IMR-90 (cell line): ENCODE data around the gene YJEFN3. TPM values are rescaled to one million over a fixed set of nuclear protein-coding genes. Genes with fewer than 3 reads are reported as not detected.

Source experiments
- ATAC-seq: fragments of 200-7000 bp; cut with Tn5 transposase; 2 replicates; pipeline ENCODE4 v1.9.1; 2020; ENCODE audit warnings: low read depth, mild to moderate bottlenecking, moderate library complexity
- BruUV-seq: library from RNA; stranded (reverse); fragments of 400-500 nt; replicated peaks from 2 replicates; lab custom pipeline; 2021; lab: Mats Ljungman, UMichigan
- CTCF ChIA-PET: fragments of 300-600 bp; formaldehyde crosslinking; extraction: SDS; loops from one replicate; lab custom pipeline; 2021; ENCODE audit warnings: antibody characterized with exemption; lab: Yijun Ruan, JAX
- POLR2A ChIA-PET: fragments of 300-600 bp; sonication (Branson Sonifier 250); formaldehyde crosslinking; loops from one replicate; lab custom pipeline; 2022; ENCODE audit warnings: antibody characterized with exemption; ENCODE audit not compliant: unreplicated experiment; lab: Charles Lee
- DNase-seq: peaks from one replicate; pipeline ENCODE4 v3.0.0; 2013
- H2AFZ ChIP-seq: replicated peaks from 2 replicates; pipeline ENCODE3; 2013; ENCODE audit warnings: low read length, mild to moderate bottlenecking; ENCODE audit not compliant: poor library complexity
- H2AK5ac ChIP-seq: 2 replicates; pipeline ENCODE4 v1.6.1; 2013; ENCODE audit warnings: low read depth, low read length, inconsistent platforms
- H2AK9ac ChIP-seq: replicated peaks from 2 replicates; pipeline ENCODE3; 2013; ENCODE audit warnings: mild to moderate bottlenecking, low read depth, low read length, moderate library complexity; ENCODE audit not compliant: poor library complexity
- H2BK120ac ChIP-seq: 2 replicates; pipeline ENCODE4 v1.6.1; 2013; ENCODE audit warnings: low read depth, low read length, inconsistent platforms
- H2BK15ac ChIP-seq: 3 replicates; pipeline ENCODE4 v1.6.1; 2013; ENCODE audit warnings: low read depth, low read length, inconsistent platforms
- H2BK20ac ChIP-seq: 2 replicates; pipeline ENCODE4 v1.6.1; 2013; ENCODE audit warnings: low read depth, mild to moderate bottlenecking, inconsistent platforms, low read length, moderate library complexity
- H2BK5ac ChIP-seq: 2 replicates; pipeline ENCODE4 v1.6.1; 2013; ENCODE audit warnings: mild to moderate bottlenecking, low read depth, low read length, inconsistent platforms; ENCODE audit not compliant: poor library complexity, severe bottlenecking
- H3K14ac ChIP-seq: replicated peaks from 2 replicates; pipeline ENCODE4 v1.6.1; 2013; ENCODE audit warnings: low read depth, low read length, inconsistent platforms
- H3K18ac ChIP-seq: 2 replicates; pipeline ENCODE4 v1.6.1; 2013; ENCODE audit warnings: low read depth, low read length, control low read depth
- H3K23ac ChIP-seq: 2 replicates; pipeline ENCODE4 v1.6.1; 2013; ENCODE audit warnings: low read depth, low read length, inconsistent platforms
- H3K27ac ChIP-seq: 2 replicates; pipeline ENCODE4 v1.5.1; 2013; ENCODE audit warnings: mild to moderate bottlenecking, control low read depth, low read length; ENCODE audit not compliant: insufficient read depth
- H3K27me3 ChIP-seq: 2 replicates; pipeline ENCODE4 v1.6.1; 2013; ENCODE audit warnings: low read length; ENCODE audit not compliant: control insufficient read depth, insufficient read depth
- H3K36me3 ChIP-seq: 2 replicates; pipeline ENCODE4 v1.6.1; 2013; ENCODE audit warnings: low read length, mixed read lengths; ENCODE audit not compliant: control insufficient read depth, insufficient read depth
- H3K4ac ChIP-seq: 2 replicates; pipeline ENCODE4 v1.6.1; 2013; ENCODE audit warnings: low read depth, low read length, inconsistent platforms
- H3K4me1 ChIP-seq: 2 replicates; pipeline ENCODE4 v1.6.1; 2013; ENCODE audit warnings: low read length, mixed read lengths; ENCODE audit not compliant: control insufficient read depth, insufficient read depth
- H3K4me2 ChIP-seq: 2 replicates; pipeline ENCODE4 v1.6.1; 2013; ENCODE audit warnings: low read depth, mild to moderate bottlenecking, control low read depth, low read length, moderate library complexity
- H3K4me3 ChIP-seq: 2 replicates; pipeline ENCODE4 v1.5.1; 2013; ENCODE audit warnings: low read depth, mild to moderate bottlenecking, control low read depth, low read length, moderate library complexity; ENCODE audit not compliant: insufficient read depth
- H3K56ac ChIP-seq: 2 replicates; pipeline ENCODE4 v1.6.1; 2013; ENCODE audit warnings: low read length, inconsistent platforms; ENCODE audit not compliant: insufficient read depth; ENCODE audit errors: extremely low read depth
- H3K79me1 ChIP-seq, 2 experiments: 2 replicates each; pipeline ENCODE4 v1.6.1; 2013; ENCODE audit warnings: low read length in 2 of 2, inconsistent platforms in 1 of 2, low read depth in 1 of 2
- H3K9ac ChIP-seq: 2 replicates; pipeline ENCODE4 v1.6.1; 2013; ENCODE audit warnings: low read depth, low read length, control low read depth
- H3K9me1 ChIP-seq: 2 replicates; pipeline ENCODE4 v1.6.1; 2013; ENCODE audit warnings: low read length, inconsistent platforms; ENCODE audit not compliant: insufficient read depth
- H3K9me3 ChIP-seq: 2 replicates; pipeline ENCODE4 v1.6.1; 2013; ENCODE audit warnings: low read length; ENCODE audit not compliant: control insufficient read depth, insufficient read depth
- H4K20me1 ChIP-seq: 2 replicates; pipeline ENCODE4 v1.6.1; 2013; ENCODE audit warnings: low read length, inconsistent platforms; ENCODE audit not compliant: insufficient read depth
- H4K5ac ChIP-seq: 2 replicates; pipeline ENCODE4 v1.6.1; 2013; ENCODE audit warnings: mild to moderate bottlenecking, low read depth, low read length, control low read depth
- H4K8ac ChIP-seq, 2 experiments: 2 replicates each; pipeline ENCODE4 v1.6.1; 2013; ENCODE audit warnings: low read depth in 2 of 2, low read length in 2 of 2, control low read depth in 1 of 2, inconsistent platforms in 1 of 2
- H4K91ac ChIP-seq: 2 replicates; pipeline ENCODE4 v1.6.1; 2013; ENCODE audit warnings: low read depth, low read length, inconsistent platforms; ENCODE audit not compliant: insufficient read depth
- BHLHE40 ChIP-seq: fragments of 150-350 bp; IDR thresholded peaks from 2 replicates; pipeline ENCODE4 v1.6.1; 2016; ENCODE audit warnings: mild to moderate bottlenecking, low read depth, low read length
- CEBPB ChIP-seq: IDR thresholded peaks from 2 replicates; pipeline ENCODE4 v1.6.1; 2012; ENCODE audit warnings: low read depth, low read length, improper control_type of control experiment
- CHD1 ChIP-seq: IDR thresholded peaks from 2 replicates; pipeline ENCODE4 v1.6.1; 2012; ENCODE audit warnings: low read depth, low read length, improper control_type of control experiment
- ELK1 ChIP-seq: fragments of 150-350 bp; IDR thresholded peaks from 2 replicates; pipeline ENCODE4 v1.6.1; 2016; ENCODE audit warnings: low read depth, mild to moderate bottlenecking, low read length, moderate library complexity, borderline replicate concordance
- FOS ChIP-seq: fragments of 150-350 bp; IDR thresholded peaks from 2 replicates; pipeline ENCODE4 v1.6.1; 2016; ENCODE audit warnings: low read depth, low read length
- MAFK ChIP-seq: IDR thresholded peaks from 2 replicates; pipeline ENCODE4 v1.6.1; 2012; ENCODE audit warnings: low read depth, low read length, improper control_type of control experiment
- MAZ ChIP-seq: IDR thresholded peaks from 2 replicates; pipeline ENCODE4 v1.6.1; 2012; ENCODE audit warnings: low read depth, mild to moderate bottlenecking, low read length, improper control_type of control experiment, moderate library complexity, borderline replicate concordance
- MXI1 ChIP-seq: IDR thresholded peaks from 2 replicates; pipeline ENCODE4 v1.6.1; 2012; ENCODE audit warnings: low read depth, mild to moderate bottlenecking, low read length, moderate library complexity, borderline replicate concordance
- NFE2L2 ChIP-seq: fragments of 150-350 bp; IDR thresholded peaks from 2 replicates; pipeline ENCODE4 v1.6.1; 2016; ENCODE audit warnings: low read depth, mild to moderate bottlenecking, low read length
- POLR2A ChIP-seq: IDR thresholded peaks from 2 replicates; pipeline ENCODE4 v1.6.1; 2012; ENCODE audit warnings: mild to moderate bottlenecking, low read depth, low read length
- RCOR1 ChIP-seq: IDR thresholded peaks from 2 replicates; pipeline ENCODE4 v1.6.1; 2012; ENCODE audit warnings: mild to moderate bottlenecking, low read length, improper control_type of control experiment; ENCODE audit not compliant: insufficient replicate concordance
- RFX5 ChIP-seq: IDR thresholded peaks from 2 replicates; pipeline ENCODE4 v1.8.0; 2012; ENCODE audit warnings: low read depth, mild to moderate bottlenecking, low read length, moderate library complexity
- SMC3 ChIP-seq: fragments of 150-350 bp; IDR thresholded peaks from 2 replicates; pipeline ENCODE4 v1.6.1; 2016; ENCODE audit warnings: low read depth, mild to moderate bottlenecking, antibody characterized with exemption, low read length, moderate library complexity
- WGBS, 2 experiments: methylation state at CpG; one replicate each; pipeline versions ENCODE4 v1.1.5 to v1.1.7; 2013; ENCODE audit warnings: missing lambda C conversion rate in 2 of 2; ENCODE audit not compliant: insufficient read length in 1 of 2; ENCODE audit errors: extremely low coverage in 2 of 2; 5-methylcytosine and 5-hydroxymethylcytosine counted together
- dilution Hi-C: fragments of 300-500 bp; cut with HindIII; formaldehyde crosslinking; loops from one replicate; pipeline ENCODE4 v1.14.3; 2018; ENCODE audit warnings: low sequenced_read_pairs; ENCODE audit not compliant: unreplicated experiment
- in situ Hi-C: fragments of 300-500 bp; cut with MboI; formaldehyde crosslinking; loops from 3 replicates; pipeline ENCODE4 v1.14.3; 2019; ENCODE audit warnings: low sequenced_read_pairs, inconsistent platforms, mixed read lengths
- intact Hi-C: fragments of 100-400 bp; cut with micrococcal nuclease; formaldehyde crosslinking; loops from 2 replicates; pipeline ENCODE4 v1.10.0; 2022
- polyA plus RNA-seq, 3 experiments: library from polyadenylated mRNA; depleted of rRNA; stranded (reverse); fragments of >200 nt; gene quantifications; 2 replicates each; pipeline ENCODE4 v1.2.3, GENCODE V29; 2012; ENCODE audit warnings: low replicate concordance in 1 of 3
- total RNA-seq: library from RNA; depleted of rRNA; stranded (reverse); fragments of >200 nt; gene quantifications from 2 replicates; pipeline ENCODE4 v1.2.3, GENCODE V29; 2012

The YJEFN3 gene
- total and polyA plus RNA-seq, 2 of the 4 experiments (the other 2 are of a cell fraction), result 0.72 to 4.0 TPM

GRCh38 chr19:19506592-19506991 lies 22.1 kb upstream of the YJEFN3 start:
- ChIA-PET CTCF (interaction anchor here (0.7 to 1.1 kb wide), 2 partner anchors 147 to 164 kb away, joined by 3 read pairs; no protein-coding TSS in a partner anchor), POLR2A (no interaction called here)
- Histone ChIP-seq H2AK5ac (no peak overlapping the region), H2AK9ac (no peak overlapping the region), H3K9me3 (no peaks in the 10 kb centered on the region), H3K4me1 (no peaks in the 10 kb centered on the region), H2BK5ac (no peak overlapping the region), H2AFZ (no peak overlapping the region), H3K4me3 (no peak overlapping the region), H3K79me1 (peaks cover 0 to 3% of the 10 kb centered on the region in 2 experiments; a peak in 2 of 4 replicates), H2BK120ac (no peak overlapping the region), H3K27ac (no peak overlapping the region), H3K9me1 (peaks cover 5% of the 10 kb centered on the region; the same call in 1 of the 2 replicates), H3K4ac (no peak overlapping the region), H3K9ac (no peak overlapping the region), H3K27me3 (no peaks in the 10 kb centered on the region), H3K36me3 (peaks cover 44% of the 10 kb centered on the region), H2BK15ac (no peak overlapping the region), H4K20me1 (no peaks in the 10 kb centered on the region; the same call in 1 of the 2 replicates), H4K91ac (no peak overlapping the region), H3K4me2 (no peak overlapping the region), H2BK20ac (no peak overlapping the region), H4K5ac (no peak overlapping the region), H3K18ac (no peak overlapping the region), H3K56ac (no peak overlapping the region), H3K14ac (no peak overlapping the region), H4K8ac (no peak overlapping the region), H3K23ac (no peak overlapping the region)
- DNase-seq (no peak), ATAC-seq (no peak)
- dilution Hi-C loops, result no loop called here
- TF ChIP-seq RCOR1, result no peak
- no peak for TF ChIP-seq POLR2A
- no peak for TF ChIP-seq MXI1
- TF ChIP-seq NFE2L2, result no peak
- no peak for TF ChIP-seq CHD1
- no peak for TF ChIP-seq FOS
- no peak for TF ChIP-seq MAFK
- no peak for TF ChIP-seq CEBPB
- TF ChIP-seq ELK1, result no peak
- TF ChIP-seq MAZ, result no peak
- no peak for TF ChIP-seq BHLHE40
- no peak for TF ChIP-seq SMC3
- no peak for TF ChIP-seq RFX5
- in situ Hi-C loops, result no loop called here
- intact Hi-C loops, result no loop called here
- BruUV-seq, result TSS peak; percentile 53
- WGBS, 2 experiments, result 98% methylated on average over 7 of the region's 12 CpGs; no CpG with 5 or more reads in 1 of the 2 experiments
